Measurements from ENCODE around the gene MYL4. TPM values are rescaled to one million over a fixed set of nuclear protein-coding genes. Genes with fewer than 3 reads are reported as not detected.

MYL4 gene
- total and polyA plus RNA-seq, 10 of the 15 experiments (the other 5 are each of a cell fraction or from before 2014, with no cell fraction given): 0.23 to 1.6 (median 0.58) TPM; not detected in 3

- TF ChIP-seq NBN (IDR thresholded peaks at IDR 0.05) (no peak), RCOR1 (conservative IDR thresholded peaks at IDR 0.05; ENCODE audit: low read depth, low read length) (no peak), GABPA (IDR thresholded peaks at IDR 0.05; ENCODE audit: low read depth) (no peak), E2F4 (IDR thresholded peaks at IDR 0.05; ENCODE audit: low read depth, low read length) (no peak), ZBED1 (IDR thresholded peaks at IDR 0.05; ENCODE audit: borderline replicate concordance) (peak; percentile 17; the same call in 1 of the 2 replicates), IKZF2 (IDR thresholded peaks at IDR 0.05) (no peak), NR2C1 (IDR thresholded peaks at IDR 0.05) (no peak), WRNIP1 (IDR thresholded peaks at IDR 0.05; ENCODE audit: borderline replicate concordance, low read depth, low read length) (no peak), TARDBP (IDR thresholded peaks at IDR 0.05; ENCODE audit: borderline replicate concordance) (no peak), BCL3 (IDR thresholded peaks at IDR 0.05; ENCODE audit: borderline replicate concordance, insufficient read depth, low read depth, low read length, poor library complexity, severe bottlenecking) (peak; percentile 32), E4F1 (IDR thresholded peaks at IDR 0.05; ENCODE audit: borderline replicate concordance, partially characterized antibody) (no peak), NKRF (conservative IDR thresholded peaks at IDR 0.05) (no peak; the same call in 1 of the 2 replicates), CREM (IDR thresholded peaks at IDR 0.05; ENCODE audit: low read depth) (peak; percentile 49; the same call in 1 of the 2 replicates), ZBTB33 (IDR thresholded peaks at IDR 0.05) (no peak), SREBF2 (IDR thresholded peaks at IDR 0.05; ENCODE audit: low read length) (no peak), YY1 (IDR thresholded peaks at IDR 0.05; ENCODE audit: low read depth, low read length) (peak; percentile 19; the same call in 1 of the 2 replicates), USF1 (IDR thresholded peaks at IDR 0.05; ENCODE audit: borderline replicate concordance, extremely low read length, insufficient read depth, low read depth, low read length) (no peak), ATF2 (IDR thresholded peaks at IDR 0.05; ENCODE audit: low read length) (peak; percentile 75; the same call in 1 of the 2 replicates)
Measured at GRCh38 chr17:47204722-47205418, 4.3 kb upstream of the MYL4 start (continued).

Data from GM12878 (cell line).